ENCODE measurements around the gene TRAF3IP3. TPM values are rescaled to one million over a fixed set of nuclear protein-coding genes. Genes with fewer than 3 reads are reported as not detected.

The TRAF3IP3 gene
- total RNA-seq, 3 donors from 2014 or later = 3.6 to 4.6 (median 4.4) TPM

DNA sequence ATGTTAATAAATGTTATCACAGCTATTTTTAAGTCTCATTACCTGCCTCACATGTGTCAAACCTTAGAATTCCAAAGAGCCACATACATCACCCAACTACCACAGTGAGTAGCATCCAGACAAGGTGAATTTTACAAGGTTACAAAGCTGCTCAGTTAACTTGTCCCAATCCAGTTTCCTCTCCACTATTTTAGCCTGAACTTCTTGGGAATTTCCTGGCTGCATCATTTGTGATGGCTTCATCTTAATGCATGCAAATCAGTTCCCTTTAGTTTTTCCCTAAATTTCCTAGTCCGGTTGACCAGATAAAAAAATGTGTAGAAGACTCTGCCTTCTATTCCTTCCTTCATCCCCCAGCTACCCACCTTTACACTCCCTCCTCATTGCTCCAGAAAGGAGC lies 597 bp upstream of the TRAF3IP3 start:
- Histone ChIP-seq H3K9me3 (no peaks in the 10 kb centered on the region), H3K27me3 (no peaks in the 10 kb centered on the region), H3K27ac (no peak overlapping the region), H3K36me3 (no peaks in the 10 kb centered on the region), H3K4me1 (no peaks in the 10 kb centered on the region), H3K4me3 (no peak overlapping the region)
- intact Hi-C loops (cut with DNase I; ENCODE audit: low total_unique reads) = no loop called here
- DNase-seq (ENCODE audit: low spot score in 2 of 2) = no peak
- TF ChIP-seq POLR2AphosphoS5 (IDR thresholded peaks at IDR 0.05) (no peak), CTCF (IDR thresholded peaks at IDR 0.05) (no peak), POLR2A (IDR thresholded peaks at IDR 0.05) (no peak)

DNA sequence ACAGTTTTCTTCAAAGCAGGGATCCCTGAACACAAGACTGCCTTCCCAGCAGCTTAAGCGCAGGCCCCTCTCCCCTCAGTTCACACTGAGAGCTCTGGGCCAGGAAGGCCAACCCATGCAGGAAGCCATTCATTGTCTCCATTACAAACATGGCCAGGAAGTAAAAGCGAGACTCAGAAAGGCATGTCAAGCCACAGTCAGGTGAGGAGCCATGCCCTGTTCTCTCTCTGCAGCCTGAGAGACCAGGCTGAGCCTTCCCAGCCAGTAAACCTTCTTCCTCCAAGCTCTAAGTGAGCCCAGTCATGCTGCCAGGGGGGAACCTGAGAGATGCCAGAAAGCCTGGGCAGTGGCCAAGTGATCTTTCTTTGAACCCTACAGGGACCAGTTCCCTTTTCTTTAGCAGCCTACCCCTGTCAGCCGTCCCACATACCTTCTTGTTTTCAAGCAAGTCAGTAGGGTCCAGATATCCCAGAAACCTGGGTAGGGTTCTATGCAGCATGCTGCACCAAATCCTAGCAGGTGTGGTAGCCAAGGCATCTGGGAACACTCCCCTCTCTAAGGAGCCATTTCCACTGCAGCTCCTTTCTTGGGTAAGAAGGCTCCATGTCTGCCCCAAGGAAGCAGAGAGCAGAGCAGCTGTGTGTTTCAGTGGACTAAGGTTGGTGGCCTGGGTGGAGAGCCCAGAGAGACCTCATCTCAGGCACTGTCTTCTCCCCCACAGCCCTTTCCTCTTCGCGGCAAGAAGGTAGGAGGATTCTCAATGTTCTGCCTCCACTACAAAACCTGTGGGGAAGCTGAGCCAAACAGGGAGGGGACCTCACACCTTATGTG lies 977 bp downstream of the TRAF3IP3 start:
- intact Hi-C loops (cut with DNase I; ENCODE audit: low total_unique reads) = no loop called here
- no peak for TF ChIP-seq CTCF (IDR thresholded peaks at IDR 0.05)
- TF ChIP-seq POLR2AphosphoS5 (IDR thresholded peaks at IDR 0.05) = no peak
- no peak for TF ChIP-seq POLR2A (IDR thresholded peaks at IDR 0.05)

DNA sequence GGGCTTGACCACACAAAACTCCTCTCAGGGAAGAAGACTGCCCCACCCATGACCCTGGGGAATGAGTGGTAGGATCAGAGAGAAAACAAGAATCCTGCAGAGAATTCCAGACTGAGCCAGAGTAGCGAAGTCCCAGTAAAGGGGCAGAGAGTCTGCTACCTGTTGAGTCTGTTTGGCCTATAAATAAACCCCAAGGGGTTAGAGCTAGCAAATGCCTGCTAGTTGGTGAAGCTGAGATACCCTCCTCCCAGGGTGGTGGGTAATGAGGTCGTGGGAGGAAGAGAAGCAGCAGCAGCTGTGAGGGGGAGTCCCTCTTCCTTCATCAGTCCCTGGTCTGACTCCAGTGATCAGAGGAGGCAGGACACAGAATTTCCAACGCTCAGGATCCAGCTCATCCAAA lies 2.5 kb downstream of the TRAF3IP3 start:
- intact Hi-C loops (cut with DNase I; ENCODE audit: low total_unique reads) = no loop called here

More for the DNA sequence above, 977 bp downstream of the TRAF3IP3 start:
- H3K27ac ChIP-seq = peak overlapping the region in 1 of 2 donors; percentile 32
- no peaks in the 10 kb centered on the region for H3K9me3 ChIP-seq
- no peaks in the 10 kb centered on the region for H3K27me3 ChIP-seq
- H3K36me3 ChIP-seq = no peaks in the 10 kb centered on the region
- DNase-seq (ENCODE audit: low spot score in 2 of 2) = no peak
- H3K4me3 ChIP-seq = peak overlapping the region in 2 of 3 donors; percentile 0 to 19
- no peaks in the 10 kb centered on the region for H3K4me1 ChIP-seq

DNA sequence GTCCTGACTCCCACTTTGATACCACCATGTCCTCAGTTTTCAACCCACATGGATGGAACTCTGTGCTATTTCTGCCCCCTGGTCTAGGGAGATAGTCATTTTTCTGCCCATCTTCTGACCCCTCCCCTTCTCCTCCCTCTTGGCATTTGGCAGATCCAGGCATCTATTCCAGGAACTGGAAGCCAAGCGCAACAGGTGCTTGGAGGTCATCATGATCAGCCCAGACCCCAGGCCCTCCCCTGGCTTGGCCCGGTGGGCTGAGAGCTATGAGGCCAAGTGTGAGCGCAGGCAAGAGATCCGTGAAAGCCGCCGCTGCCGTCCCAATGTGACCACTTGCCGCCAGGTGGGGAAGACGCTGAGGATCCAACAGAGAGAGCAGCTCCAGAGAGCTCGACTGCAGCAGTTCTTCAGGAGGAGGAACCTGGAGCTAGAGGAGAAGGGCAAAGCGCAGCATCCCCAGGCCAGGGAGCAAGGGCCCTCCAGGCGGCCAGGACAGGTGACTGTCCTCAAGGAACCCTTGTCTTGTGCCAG lies 4.0 kb downstream of the TRAF3IP3 start:
- no peak for TF ChIP-seq POLR2A (IDR thresholded peaks at IDR 0.05)
- TF ChIP-seq CTCF (IDR thresholded peaks at IDR 0.05) = no peak
- TF ChIP-seq POLR2AphosphoS5 (IDR thresholded peaks at IDR 0.05) = no peak
- Histone ChIP-seq H3K9me3 (no peaks in the 10 kb centered on the region), H3K4me1 (no peaks in the 10 kb centered on the region), H3K4me3 (no peak overlapping the region), H3K27me3 (no peaks in the 10 kb centered on the region), H3K36me3 (no peaks in the 10 kb centered on the region), H3K27ac (no peak overlapping the region)
- no peak for DNase-seq (ENCODE audit: low spot score in 2 of 2)
- intact Hi-C loops (cut with DNase I; ENCODE audit: low total_unique reads) = no loop called here

More for the DNA sequence above, 2.5 kb downstream of the TRAF3IP3 start:
- Histone ChIP-seq H3K4me3 (no peak overlapping the region), H3K4me1 (no peaks in the 10 kb centered on the region), H3K9me3 (no peaks in the 10 kb centered on the region), H3K27me3 (no peaks in the 10 kb centered on the region), H3K27ac (no peak overlapping the region), H3K36me3 (no peaks in the 10 kb centered on the region)
- TF ChIP-seq POLR2A (IDR thresholded peaks at IDR 0.05) (no peak), POLR2AphosphoS5 (IDR thresholded peaks at IDR 0.05) (no peak), CTCF (IDR thresholded peaks at IDR 0.05) (no peak)
- DNase-seq (ENCODE audit: low spot score in 2 of 2) = no peak

DNA sequence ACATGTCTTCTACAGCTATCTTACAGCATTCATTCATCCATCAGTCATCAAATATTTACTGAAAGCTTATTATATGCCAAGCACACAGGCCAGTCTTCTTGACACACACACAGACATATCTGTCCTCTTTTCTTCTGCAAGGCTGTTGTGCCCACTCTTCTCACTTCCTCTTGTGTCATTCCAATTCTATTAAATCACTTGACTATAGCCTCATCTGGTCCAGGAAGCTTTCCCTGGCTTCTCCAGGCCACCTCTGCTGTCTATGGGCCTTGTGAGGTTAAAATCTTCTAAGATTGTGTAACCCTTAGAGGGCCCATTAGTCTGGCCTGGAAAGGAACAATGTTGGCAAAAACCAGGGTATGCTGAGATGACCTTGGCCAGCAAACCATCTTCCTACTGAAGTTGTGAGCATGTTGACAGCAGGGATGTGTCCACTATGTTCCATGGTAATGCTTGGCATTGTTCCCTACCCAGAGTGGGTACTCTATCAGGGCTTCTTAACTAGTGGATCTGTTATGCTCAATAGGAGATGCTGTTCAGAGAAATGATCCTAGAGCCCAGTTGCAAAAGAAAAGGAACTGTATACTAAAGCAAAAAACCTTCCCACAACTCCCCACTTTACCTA lies 5.3 kb downstream of the TRAF3IP3 start:
- Histone ChIP-seq H3K27ac (no peak overlapping the region), H3K4me3 (no peak overlapping the region), H3K9me3 (no peaks in the 10 kb centered on the region), H3K36me3 (no peaks in the 10 kb centered on the region), H3K27me3 (no peaks in the 10 kb centered on the region), H3K4me1 (no peaks in the 10 kb centered on the region)
- DNase-seq (ENCODE audit: low spot score in 2 of 2) = no peak
- intact Hi-C loops (cut with DNase I; ENCODE audit: low total_unique reads) = no loop called here
- TF ChIP-seq POLR2AphosphoS5 (IDR thresholded peaks at IDR 0.05) = no peak
- no peak for TF ChIP-seq POLR2A (IDR thresholded peaks at IDR 0.05)
- no peak for TF ChIP-seq CTCF (IDR thresholded peaks at IDR 0.05)
